ENCODE results near the gene AADACL3.
"Not testable (repeated sequence)": the region's sequence is repeated elsewhere in the genome, so short reads cannot be mapped to it uniquely, and the experiment has no call there.

Gene AADACL3, protein sequence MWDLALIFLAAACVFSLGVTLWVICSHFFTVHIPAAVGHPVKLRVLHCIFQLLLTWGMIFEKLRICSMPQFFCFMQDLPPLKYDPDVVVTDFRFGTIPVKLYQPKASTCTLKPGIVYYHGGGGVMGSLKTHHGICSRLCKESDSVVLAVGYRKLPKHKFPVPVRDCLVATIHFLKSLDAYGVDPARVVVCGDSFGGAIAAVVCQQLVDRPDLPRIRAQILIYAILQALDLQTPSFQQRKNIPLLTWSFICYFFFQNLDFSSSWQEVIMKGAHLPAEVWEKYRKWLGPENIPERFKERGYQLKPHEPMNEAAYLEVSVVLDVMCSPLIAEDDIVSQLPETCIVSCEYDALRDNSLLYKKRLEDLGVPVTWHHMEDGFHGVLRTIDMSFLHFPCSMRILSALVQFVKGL

DNA sequence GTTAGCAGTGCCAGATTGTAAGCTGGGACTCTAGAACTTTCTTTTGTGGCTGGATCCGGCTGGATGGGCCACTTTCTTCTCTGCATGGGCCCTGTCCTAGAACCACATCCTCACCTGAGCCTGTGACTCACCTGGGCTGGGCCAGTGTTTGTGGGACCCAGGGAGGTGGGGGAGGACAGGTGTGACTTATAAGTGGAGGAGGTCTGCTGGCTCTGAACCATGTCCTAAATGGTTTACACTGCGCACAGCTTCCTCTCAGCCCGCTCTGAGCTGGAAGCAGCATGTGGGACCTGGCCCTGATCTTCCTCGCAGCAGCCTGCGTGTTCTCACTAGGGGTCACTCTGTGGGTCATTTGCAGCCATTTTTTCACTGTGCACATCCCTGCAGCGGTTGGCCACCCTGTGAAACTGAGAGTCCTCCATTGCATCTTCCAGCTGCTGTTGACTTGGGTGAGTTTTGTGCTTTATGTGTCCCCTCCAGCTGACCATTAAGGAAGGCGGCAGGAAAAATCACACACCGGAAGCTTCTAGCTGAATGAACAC, at the start of gene AADACL3:
TSS of gene AADACL3 (plus strand) at position 215 of the 542 bp plus-strand sequence. CDS start at position 282, 67 bp downstream.
- in situ Hi-C loops (cut with MboI; ENCODE audit: low sequenced_read_pairs), result no loop called here

DNA sequence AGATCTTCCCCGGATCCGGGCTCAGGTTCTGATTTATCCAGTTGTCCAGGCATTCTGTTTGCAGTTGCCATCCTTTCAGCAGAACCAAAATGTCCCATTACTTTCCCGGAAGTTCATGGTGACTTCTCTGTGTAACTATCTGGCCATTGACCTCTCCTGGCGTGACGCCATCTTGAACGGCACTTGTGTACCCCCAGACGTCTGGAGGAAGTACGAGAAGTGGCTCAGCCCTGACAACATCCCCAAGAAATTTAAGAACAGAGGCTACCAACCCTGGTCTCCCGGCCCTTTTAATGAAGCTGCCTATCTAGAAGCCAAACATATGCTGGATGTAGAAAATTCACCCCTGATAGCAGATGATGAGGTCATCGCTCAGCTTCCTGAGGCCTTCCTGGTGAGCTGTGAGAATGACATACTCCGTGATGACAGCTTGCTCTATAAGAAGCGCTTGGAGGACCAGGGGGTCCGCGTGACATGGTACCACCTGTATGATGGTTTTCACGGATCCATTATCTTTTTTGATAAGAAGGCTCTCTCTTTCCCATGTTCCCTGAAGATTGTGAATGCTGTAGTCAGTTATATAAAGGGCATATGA, 49.7 kb upstream of the AADACL3 start:
- in situ Hi-C loops (cut with MboI; ENCODE audit: low sequenced_read_pairs), result no loop called here

DNA sequence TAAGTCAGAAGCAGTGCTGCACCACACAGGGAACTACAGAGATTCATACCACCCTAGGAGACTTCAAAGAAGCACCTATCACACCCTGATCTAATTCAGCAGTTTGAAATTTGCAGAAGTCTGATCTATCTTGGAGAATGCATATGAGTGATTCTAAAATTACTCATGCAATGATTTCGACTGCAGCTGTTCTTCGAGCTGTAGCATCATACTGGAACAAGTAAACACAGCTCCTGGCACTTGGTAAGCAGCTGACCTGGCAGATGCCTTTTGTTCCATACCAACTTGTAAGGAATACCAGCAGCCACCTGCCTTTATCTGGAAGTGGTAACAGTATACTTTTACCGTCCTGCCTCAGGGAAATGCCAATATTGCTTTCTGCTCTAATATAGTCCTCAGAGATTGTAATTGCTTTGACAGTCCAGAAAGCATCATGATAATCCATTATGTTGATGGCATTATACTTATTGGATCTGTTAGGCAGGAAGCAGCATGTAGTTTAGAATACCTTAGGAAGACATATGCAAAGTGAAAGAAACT, 46.3 kb upstream of the AADACL3 start:
- in situ Hi-C loops (cut with MboI; ENCODE audit: low sequenced_read_pairs), result no loop called here

DNA sequence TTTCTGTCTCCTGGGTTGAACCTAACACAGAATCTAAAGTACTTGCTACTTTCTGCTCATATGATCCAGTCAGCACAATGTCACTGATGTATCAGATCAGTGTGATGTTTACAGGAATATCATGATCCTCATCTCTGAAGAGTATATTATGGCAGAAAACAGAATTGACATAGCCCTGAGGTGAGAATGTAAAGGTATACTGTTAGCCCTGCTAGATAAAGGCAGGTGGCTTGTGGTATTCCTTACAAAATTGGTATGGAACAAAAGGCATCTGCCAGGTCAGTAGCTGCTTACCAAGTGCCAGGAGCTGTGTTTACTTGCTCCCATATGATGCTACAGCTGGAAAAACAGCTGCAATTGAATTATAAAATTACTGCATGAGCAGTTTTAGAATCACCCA, 41.6 kb upstream of the AADACL3 start:
- in situ Hi-C loops (cut with MboI; ENCODE audit: low sequenced_read_pairs), result no loop called here

DNA sequence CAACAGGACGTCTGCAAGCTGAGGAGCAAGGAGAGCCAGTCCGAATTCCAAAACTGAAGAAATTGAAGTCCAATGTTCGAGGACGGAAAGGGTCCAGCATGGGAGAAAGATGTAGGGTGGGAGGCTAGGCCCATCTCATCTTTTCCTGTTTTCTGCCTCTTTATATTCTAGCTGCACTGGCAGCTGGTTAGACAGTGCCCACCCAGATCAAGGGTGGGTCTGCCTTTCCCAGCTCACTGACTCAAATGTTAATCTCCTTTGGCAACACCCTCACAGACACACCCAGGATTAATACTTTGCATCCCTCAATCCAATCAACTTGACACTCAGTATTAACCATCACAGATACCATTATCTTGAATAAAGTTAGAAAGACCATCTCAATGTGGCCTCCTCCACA, 39.8 kb upstream of the AADACL3 start:
- in situ Hi-C loops (cut with MboI; ENCODE audit: low sequenced_read_pairs), result not testable (repeated sequence)

DNA sequence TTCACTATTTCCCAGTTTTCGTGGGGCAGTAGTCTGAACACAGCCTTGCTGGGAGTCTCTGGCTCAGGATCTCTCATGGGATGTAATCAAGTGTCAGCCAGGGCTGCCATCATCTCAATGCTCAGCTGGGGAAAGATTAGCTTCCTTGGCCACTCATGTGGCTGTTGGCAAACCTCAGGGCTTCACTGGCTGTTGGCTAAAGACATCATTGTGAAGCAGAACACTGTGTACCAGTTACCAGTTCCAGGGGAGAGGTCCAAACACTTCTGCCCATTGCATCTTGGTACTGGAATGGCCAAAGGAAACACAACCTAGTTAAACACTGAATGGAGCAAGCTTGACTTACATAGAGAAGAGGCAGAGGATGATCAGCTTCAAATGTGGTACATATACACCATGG, 38.3 kb upstream of the AADACL3 start:
- in situ Hi-C loops (cut with MboI; ENCODE audit: low sequenced_read_pairs), result no loop called here

DNA sequence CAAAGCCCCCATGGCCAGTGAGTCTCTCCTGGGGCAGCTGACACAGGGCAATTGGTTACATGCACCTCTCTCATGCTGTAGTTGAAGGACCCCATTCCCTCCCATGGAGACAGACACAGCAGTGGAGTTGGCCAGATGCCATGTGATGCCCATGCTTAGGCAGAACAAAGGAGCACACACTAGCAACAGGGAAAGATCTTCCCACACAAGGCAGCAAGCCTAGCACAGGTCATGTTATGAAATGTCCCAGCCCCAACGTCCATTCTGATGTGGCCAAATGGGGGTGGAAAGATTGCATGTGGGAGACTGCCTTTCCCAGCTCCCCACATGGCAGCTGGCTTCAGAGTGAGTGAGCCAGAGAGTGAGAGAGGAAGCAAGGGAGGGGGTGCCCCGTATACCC, 37.6 kb upstream of the AADACL3 start:
- in situ Hi-C loops (cut with MboI; ENCODE audit: low sequenced_read_pairs), result no loop called here

DNA sequence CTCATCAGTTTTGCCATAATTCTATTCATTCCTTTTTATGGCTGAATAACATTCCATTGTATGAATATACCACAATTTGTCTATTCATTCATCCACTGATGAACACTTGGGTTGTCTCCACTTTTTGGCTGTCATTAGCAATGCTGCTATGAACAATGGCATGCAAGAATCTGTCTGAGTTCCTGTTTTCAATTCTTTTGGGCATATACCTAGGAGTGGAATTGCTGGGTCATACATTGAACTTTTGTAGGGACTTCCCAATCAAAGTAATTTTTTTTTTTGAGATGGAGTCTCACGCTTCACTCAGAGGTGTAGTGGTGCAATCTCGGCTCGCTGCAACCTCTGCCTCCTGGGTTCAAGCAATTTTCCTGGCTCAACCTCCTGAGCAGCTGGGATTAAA, 37.1 kb upstream of the AADACL3 start:
- in situ Hi-C loops (cut with MboI; ENCODE audit: low sequenced_read_pairs), result no loop called here

DNA sequence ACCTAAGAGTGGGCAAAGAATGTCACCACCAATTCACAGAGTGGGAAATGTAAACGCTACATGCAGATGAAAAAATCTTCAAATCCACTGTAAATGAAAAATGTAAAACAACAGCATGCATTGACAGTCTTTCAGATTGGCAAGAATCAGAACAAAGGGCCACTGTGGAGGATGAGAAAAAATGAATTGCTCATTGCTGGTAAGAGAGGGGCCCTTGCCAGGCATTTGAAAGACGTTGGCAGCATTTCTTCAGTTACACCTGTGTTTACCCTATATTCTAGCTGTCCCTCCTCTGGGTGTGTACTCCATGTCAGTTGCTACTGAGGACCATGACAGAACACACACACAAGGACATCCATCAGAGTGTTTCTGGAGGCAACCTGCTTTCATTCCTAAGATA, 25.8 kb upstream of the AADACL3 start:
- in situ Hi-C loops (cut with MboI; ENCODE audit: low sequenced_read_pairs), result no loop called here

DNA sequence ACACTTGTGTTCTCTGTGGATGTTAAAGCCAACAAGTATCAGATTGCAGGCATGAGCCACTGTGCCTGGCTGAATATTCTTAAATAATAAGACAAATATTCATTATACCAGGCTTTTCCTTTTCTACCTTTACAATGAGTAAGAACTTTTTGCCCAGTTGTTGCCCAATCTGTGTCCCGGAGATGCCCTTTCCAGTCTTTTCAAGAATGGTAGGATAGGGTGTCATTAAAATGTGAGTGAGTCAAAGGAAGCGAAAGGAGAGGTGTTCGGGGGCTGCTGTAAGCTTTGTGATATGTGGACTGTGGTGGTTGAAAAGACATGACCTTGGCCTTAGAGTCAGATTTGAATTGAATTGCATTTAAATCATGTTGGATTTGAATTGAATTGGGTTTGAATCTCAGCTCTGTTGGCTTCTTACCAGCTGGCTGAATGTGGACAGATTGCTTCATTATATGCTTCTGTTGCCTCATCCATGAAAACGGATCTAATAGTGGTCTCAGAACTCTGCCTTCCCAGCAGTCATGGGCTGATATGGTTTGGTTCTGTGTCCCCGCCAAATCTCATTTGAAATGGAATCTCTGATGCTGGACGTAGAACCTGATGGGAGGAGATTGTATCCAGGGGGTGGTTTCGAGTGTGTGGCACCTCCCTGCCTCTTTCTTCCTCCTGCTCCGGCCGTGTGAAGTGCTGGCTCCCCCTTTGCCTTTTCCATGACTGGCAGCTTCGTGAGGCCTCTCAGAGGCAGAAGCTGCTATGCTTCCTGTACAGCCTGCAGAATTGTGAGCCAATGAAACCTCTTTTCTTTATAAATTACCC, 22.7 kb upstream of the AADACL3 start:
- in situ Hi-C loops (cut with MboI; ENCODE audit: low sequenced_read_pairs), result no loop called here

DNA sequence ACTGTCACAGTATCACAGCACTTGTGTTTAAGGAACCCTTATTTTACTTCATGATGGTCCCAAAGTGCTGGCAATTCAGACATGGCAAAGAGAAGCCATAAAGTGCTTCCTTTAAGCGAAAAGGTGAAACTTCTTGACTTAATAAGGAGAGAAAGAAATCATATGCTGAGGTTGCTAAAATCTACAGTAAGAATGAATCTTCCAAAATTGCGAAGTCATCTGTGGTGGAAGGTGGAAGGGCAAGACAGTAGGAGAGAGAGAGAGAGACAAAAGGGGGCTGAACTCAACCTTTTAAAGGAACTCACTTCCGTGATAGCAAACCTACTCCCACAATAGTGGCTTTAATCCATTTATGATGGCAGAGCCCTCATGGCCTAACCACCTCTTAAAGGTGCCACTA, 19.3 kb upstream of the AADACL3 start:
- in situ Hi-C loops (cut with MboI; ENCODE audit: low sequenced_read_pairs), result no loop called here

DNA sequence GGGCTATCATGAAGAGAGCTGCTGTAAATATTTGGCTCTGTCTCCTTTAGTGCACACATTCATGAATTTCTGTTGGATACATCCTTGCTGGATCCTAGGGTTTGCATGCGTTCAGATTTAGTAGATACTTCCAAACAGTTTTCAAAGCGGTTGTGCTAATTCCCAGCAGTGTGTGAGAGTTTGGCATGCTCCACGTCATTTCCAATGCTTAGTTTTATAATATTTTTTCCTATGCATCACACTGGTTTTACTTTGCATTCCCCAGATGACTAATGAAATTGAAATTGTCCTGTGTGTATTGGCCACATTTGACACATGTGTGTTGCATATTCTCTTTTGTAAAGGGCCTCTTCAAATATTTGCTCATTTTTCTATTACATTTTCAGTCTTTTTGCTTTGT, 18.5 kb upstream of the AADACL3 start:
- in situ Hi-C loops (cut with MboI; ENCODE audit: low sequenced_read_pairs), result no loop called here

DNA sequence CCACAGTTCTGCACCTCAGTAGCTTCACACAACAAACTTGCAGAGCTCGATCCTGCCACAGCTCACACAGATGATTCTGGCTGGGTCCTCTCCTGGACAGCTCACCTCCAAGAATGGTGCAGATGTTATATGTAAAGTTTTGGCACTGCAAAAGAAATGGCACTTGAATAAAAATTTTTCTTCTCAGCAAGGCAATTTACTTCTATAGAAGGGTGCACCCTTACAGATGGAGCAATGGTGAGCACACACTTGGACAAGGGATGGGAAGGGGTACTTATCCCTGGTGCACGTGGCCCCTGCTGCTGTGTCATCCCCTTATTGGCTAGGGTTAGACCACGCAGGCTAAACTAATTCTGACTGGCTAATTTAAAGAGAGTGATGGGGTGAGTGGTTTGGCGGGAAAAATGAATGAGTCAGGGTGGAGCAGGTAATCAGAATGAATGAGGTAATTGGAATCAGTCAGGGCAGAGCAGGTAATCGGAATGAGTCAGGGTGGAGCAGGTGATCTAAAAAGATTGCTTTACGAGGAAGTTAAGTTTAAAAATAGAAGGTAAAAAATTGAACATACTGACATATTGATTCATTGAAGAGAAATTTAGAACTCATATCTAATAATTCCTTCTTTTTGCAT, 12.0 kb upstream of the AADACL3 start:
- in situ Hi-C loops (cut with MboI; ENCODE audit: low sequenced_read_pairs), result no loop called here

DNA sequence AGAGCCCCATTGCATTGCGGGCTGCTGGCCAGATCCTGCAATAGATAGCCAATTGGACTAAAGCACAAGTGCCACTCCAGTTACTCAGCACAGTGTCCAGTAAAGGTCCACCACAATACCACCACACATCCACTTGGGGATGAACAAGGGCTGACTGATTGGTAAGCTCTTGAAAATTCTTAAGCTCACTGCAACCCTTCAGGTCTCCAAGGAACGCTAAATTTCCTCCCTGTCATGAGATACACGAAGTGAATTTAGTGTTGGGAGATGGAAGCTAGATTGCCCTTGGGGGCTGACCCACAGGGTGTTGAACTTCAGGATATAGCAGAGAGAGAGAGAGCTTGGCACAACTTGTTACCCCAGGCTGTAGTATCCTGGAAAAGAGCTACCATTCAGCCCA, 9.8 kb upstream of the AADACL3 start:
- in situ Hi-C loops (cut with MboI; ENCODE audit: low sequenced_read_pairs), result no loop called here

DNA sequence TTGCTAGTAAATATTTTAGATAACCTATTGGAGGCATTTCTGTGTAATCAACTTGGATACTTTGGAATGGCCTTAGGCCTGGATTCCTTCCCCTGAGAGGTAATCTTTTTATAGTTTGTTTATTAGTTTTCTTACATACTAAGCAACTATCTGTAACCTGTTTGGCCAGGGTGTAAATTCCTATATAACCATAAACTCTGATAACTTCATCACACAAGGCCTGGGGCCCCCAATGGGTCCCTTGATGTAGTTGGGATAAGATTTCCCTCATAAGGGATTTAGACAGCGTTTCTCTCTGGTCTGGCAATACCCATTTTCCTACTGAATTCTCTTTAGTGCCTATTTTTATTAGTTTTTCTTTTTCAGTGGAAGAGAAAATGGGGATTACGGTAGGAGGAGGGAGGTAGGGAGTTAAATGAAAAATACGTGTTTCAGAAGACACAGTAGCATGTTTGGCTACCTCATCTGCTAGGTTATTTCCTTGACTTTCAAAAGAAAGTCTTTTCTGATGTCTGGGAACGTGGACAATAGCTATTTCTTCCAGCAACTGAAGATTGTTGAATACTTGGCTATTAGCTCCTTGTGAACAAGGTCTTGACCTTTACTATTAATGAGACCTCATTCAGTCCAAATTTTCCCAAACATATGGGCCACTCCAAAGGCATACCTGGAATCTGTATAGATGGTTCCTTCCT, 7.4 kb upstream of the AADACL3 start:
- in situ Hi-C loops (cut with MboI; ENCODE audit: low sequenced_read_pairs), result no loop called here

DNA sequence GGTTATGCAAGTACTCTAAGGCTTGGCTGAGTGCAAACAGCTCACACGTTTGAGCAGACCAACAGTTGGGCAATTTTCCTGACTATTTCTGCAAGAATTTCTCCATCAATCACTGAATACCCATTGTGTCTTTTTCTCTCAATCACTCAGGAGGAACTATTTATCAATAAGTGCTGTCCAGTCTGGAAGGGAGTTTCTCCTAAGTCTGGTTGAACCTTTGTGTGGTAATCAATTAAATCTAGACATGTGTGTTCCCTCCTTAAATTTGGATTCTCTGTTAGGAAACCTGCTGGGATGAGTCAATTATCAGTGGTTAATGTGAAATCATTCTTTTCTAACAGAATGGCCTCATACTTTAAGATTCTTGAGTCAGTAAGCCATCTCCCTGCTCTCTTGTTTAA, 6.8 kb upstream of the AADACL3 start:
- in situ Hi-C loops (cut with MboI; ENCODE audit: low sequenced_read_pairs), result no loop called here

DNA sequence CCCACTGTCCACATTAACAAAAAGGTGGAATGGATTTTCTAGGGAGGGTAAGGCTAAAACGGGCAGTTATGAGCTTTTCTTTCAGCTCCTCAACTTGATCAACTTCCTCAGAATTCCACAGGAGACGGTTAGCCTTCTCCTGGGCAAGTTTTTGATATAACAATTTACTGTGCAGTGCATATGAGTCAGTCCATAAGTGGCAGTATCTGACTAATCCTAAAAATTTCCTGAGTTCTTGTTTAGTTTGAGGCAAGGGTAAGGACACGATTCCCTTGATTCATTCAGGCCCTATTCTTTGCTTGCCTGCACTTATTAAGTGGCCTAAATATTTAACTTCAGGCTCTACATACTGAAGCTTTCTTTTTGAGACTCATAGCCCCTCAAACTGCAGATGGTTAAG, 6.2 kb upstream of the AADACL3 start:
- in situ Hi-C loops (cut with MboI; ENCODE audit: low sequenced_read_pairs), result no loop called here

DNA sequence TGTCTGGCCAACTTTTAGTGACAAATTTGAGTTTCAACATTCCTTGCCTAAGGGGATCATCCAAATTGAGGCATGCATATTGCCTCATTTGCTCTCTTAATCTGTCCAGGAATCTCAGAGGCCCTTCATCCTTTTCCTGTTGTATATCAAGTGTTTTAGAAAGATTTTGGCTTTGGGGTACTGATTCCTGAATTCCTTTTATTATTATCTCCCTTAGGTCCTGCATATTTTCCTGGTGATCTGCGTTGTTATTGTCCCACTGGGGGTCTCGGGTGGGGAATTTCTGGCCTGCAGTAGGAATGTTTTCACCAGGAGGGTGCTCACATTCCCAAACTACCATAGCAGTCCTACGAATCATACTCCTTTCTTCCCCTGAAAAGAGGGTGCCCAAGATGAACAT, 4.4 kb upstream of the AADACL3 start:
- in situ Hi-C loops (cut with MboI; ENCODE audit: low sequenced_read_pairs), result no loop called here

DNA sequence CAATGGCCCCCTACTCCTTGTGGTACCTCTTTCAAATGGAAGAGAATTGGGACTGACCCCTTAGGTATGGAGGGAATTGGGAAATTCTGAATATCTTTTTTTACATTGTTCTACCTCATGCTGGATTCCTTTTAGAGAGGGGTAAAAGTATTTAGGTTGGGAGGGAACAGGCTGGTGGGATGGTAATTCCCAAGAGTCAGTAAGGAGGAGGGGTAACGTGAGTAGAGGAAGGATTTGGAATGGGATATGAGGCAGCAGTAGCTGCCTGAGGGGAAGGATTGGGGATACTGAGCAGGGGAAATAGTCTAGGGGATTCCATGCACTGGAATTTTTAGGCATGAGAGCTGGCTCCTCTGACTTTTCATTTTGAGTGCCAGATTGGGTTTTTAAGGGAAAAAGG, 3.8 kb upstream of the AADACL3 start:
- in situ Hi-C loops (cut with MboI; ENCODE audit: low sequenced_read_pairs), result no loop called here

DNA sequence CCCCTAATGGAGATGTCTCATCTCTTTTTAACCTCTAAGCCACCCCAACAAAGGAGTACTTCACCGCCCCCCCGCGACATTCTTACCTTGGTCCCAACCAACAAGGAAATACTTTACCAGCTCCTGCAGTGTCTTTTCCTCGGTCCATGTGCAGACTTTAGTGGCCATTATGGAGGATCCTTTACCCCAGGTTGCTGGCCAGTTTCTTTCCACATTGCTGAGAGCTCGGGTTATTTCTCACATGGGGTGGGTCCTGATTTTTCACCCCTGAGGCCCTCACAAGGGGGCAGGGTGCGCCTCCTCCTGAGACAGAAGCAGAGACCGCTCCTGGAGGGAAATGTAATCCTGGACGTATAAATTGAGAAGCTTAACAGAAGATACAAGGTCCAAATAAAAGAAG, 3.0 kb upstream of the AADACL3 start:
- in situ Hi-C loops (cut with MboI; ENCODE audit: low sequenced_read_pairs), result no loop called here
